ENCODE data around the gene G0S2. TPM values are rescaled to one million over a fixed set of nuclear protein-coding genes. Genes with fewer than 3 reads are reported as not detected.

G0S2 gene
- total and polyA plus RNA-seq, 2 experiments from 2014 or later, result 3.2 to 8.2 TPM

GRCh38 chr1:209721323-209721722 is 46.1 kb downstream of the G0S2 start (continued):
- TF ChIP-seq ZNF462 (CRISPR knock-in tag; IDR thresholded peaks at IDR 0.05) (no peak), CTCF (conservative IDR thresholded peaks at IDR 0.05; ENCODE audit: low read depth in 2 of 2) (no peak), NANOG (IDR thresholded peaks at IDR 0.05; ENCODE audit: borderline replicate concordance) (no peak)

- Histone ChIP-seq H3K27me3 (ENCODE audit: insufficient read depth) (no peaks in the 10 kb centered on the region), H2AFZ (no peak overlapping the region), H3K36me3 (ENCODE audit: insufficient read depth) (no peaks in the 10 kb centered on the region), H3F3A (replicated peaks; ENCODE audit: low read depth) (no peaks in the 10 kb centered on the region), H3K9me2 (ENCODE audit: insufficient read depth) (peaks cover 6% of the 10 kb centered on the region; the same call in 1 of the 2 replicates), H3K27ac (ENCODE audit: low read depth) (no peak overlapping the region), H3K4me3 (no peak overlapping the region), H3K79me2 (replicated peaks; ENCODE audit: insufficient read depth) (no peaks in the 10 kb centered on the region), H3K4me2 (no peak overlapping the region), H3K4me1 (ENCODE audit: insufficient read depth) (no peaks in the 10 kb centered on the region), H4K20me1 (replicated peaks; ENCODE audit: insufficient read depth) (no peaks in the 10 kb centered on the region)
- ATAC-seq (no peak), DNase-seq (ENCODE audit: low spot score) (no peak)
- H3K4me3 Mint-ChIP-seq, result no peak overlapping the region
- no peaks in the 10 kb centered on the region for H3K9me3 Mint-ChIP-seq
- H3K27me3 Mint-ChIP-seq (ENCODE audit: insufficient read depth, low read depth, poor library complexity), result no peaks in the 10 kb centered on the region
- H3K27ac Mint-ChIP-seq, result no peak overlapping the region
- H3K36me3 Mint-ChIP-seq (ENCODE audit: low read depth), result no peaks in the 10 kb centered on the region
- H3K4me1 Mint-ChIP-seq, result no peaks in the 10 kb centered on the region
- TF ChIP-seq JUNB (IDR thresholded peaks at IDR 0.05; ENCODE audit: unreplicated experiment), result no peak
- no peak for TF ChIP-seq CTCF (conservative IDR thresholded peaks at IDR 0.05; ENCODE audit: low read depth in 2 of 2)
- TF ChIP-seq EZH2 (IDR thresholded peaks at IDR 0.05; ENCODE audit: low read depth, unreplicated experiment), result no peak
- TF ChIP-seq ETS1 (IDR thresholded peaks at IDR 0.05), result no peak
- TF ChIP-seq REST (IDR thresholded peaks at IDR 0.05; ENCODE audit: unreplicated experiment), result no peak
- no peak for TF ChIP-seq ZNF331 (CRISPR knock-in tag; IDR thresholded peaks at IDR 0.05; ENCODE audit: low read depth)
- TF ChIP-seq POLR2AphosphoS5 (IDR thresholded peaks at IDR 0.05; ENCODE audit: low read depth), result no peak
- TF ChIP-seq EZH2phosphoT487 (IDR thresholded peaks at IDR 0.05; ENCODE audit: unreplicated experiment), result no peak
Measured at GRCh38 chr1:209723265-209723664, 48.1 kb downstream of the G0S2 start.
